ENCODE measurements around the gene SLCO4A1.
"Not testable (repeated sequence)": the region's sequence is repeated elsewhere in the genome, so short reads cannot be mapped to it uniquely, and the experiment has no call there.

SLCO4A1 gene

GRCh38 chr20:62623488-62624324, 18.6 kb upstream of the SLCO4A1 start:
- peak; percentile 99 for DNase-seq (ENCODE audit: low spot score)

DNA sequence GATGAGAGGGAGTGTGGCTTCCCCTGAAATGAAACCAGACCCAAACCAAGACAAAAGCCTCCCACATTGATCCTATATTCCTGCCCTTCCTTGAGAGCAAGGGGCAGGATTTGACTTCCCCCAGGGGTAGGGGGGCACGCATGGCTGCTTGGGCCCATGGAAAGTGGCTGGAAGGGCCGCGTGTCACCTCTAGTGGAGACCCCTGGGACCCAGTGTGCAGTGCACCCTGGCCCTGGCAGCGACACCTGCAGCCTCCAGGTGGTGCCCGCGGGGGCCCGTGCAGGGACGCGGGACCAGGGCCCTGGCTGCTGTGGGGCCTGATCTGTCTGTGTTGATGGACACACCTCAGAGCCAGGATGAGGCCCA, 18.0 kb upstream of the SLCO4A1 start:
- DNase-seq (ENCODE audit: low spot score) = peak; percentile 79

GRCh38 chr20:62624719-62625453, 17.4 kb upstream of the SLCO4A1 start:
- no peak for DNase-seq (ENCODE audit: low spot score)

DNA sequence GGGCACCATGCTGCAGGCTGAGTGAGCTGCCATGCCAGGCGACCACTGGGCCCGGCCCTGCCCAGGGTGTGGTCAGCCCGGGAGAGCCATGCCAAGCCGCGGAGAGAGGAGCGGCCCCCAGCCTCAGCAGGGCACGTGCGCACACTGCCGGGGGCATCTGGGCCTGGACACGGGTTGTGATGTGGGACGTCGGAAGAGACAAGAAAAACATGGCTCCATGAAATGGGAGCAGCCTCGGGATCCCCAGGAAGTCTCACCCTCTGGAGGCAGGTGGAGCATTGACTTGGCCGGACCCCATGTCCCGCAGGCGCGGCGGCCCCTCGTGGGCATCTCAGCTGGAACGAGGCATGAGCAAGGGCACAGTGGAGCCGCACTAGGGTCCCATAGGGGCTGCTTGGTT, 16.8 kb upstream of the SLCO4A1 start:
- no peak for DNase-seq (ENCODE audit: low spot score)

DNA sequence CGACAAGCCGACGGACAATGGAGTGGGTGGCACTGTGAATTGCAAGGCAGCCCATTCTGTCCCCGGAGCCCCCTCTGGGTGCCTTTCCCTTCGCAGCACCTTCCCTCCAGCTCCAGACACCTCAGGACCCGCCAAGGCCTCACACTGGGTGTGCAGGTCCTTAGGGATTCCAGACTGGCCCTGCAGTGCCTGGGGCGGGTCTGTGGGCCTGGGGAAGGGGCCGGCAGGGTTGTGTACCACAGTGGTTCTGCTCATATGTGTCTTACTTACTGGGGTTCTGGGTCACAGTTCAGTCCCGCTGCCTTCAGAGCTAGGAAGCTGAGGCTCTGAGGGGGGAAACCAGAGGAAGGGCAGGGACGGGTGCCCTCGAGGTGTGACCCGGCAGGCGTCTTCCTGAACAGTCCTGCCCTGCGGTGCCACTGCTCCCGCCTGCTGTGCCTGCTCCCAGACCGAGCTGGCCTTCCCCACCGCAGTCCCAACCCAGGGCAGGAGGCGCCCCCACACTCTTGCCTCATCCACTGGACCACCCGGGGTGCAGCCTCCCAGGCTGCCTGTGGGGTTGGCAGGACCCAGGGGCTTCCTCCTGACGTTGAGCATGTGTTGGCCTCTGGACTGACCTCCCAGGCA, 16.3 kb upstream of the SLCO4A1 start:
- DNase-seq (ENCODE audit: low spot score) = no peak

DNA sequence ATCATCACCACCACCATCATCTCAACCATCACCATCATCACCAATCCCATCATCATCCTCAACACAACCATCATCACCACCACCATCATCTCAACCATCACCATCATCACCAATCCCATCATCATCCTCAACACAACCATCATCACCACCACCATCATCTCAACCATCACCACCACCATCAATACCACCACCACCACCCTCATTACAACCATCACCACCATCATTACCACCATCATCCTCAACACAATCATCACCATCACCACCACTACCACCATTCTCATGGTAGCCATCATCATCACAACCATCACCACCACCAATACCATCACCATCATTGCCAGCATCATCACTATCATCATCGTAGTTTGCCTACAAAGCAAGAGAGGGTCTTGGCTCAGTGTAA, 14.9 kb upstream of the SLCO4A1 start:
- DNase-seq (ENCODE audit: low spot score) = not testable (repeated sequence)

DNA sequence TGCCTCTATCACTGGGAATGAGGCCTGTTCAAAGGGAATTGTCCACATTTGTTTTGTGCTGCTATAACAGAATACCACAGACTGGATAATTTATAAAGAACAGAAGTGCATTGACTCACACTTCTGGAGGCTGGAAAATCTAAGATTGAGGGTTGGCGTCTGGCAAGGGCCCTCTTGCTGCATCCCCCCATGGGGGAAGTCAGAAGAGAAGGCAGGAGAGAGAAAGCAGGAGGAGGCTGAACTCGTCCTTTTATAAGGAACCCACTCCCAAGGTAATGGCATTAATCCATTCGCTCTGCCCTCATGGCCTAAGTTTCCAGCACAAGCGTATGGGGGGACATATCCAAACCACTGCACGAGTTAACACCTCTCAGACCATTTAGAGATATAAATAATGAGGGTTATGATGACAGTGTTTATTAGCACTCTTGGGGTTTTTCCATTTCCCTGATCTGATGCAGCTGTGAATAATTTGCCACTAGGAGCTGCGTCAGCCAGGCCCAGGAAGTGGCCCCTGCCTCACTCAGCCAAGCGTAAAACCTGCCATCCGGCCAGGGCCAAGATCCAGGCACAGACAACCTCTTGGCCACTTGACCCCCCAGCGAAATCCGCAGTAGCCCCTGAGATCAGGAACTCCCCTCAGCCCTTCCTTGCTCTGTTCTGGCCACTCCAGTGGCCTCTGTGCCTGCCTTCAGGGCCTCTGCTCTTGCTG, 14.2 kb upstream of the SLCO4A1 start:
- DNase-seq (ENCODE audit: low spot score) = peak; percentile 55

DNA sequence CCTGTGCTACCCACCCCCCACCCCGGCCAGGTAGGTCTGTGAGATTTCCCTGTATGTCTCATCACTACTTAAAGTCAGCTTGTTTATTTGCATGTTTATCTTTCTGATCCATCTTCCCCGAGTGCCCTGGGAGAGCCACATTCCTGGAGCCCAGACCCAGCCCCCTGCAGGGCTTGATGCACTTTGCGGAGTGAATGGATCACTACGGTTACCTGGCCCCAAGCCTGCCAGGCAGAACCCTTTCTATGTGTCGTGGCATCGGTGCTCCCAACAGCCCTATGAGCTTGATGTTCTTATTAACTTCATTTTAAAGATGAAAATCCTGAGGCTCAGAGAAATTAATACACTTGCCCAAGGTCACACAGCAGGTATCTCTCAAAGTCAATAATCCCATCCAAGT, 13.6 kb upstream of the SLCO4A1 start:
- DNase-seq (ENCODE audit: low spot score) = peak; percentile 62

DNA sequence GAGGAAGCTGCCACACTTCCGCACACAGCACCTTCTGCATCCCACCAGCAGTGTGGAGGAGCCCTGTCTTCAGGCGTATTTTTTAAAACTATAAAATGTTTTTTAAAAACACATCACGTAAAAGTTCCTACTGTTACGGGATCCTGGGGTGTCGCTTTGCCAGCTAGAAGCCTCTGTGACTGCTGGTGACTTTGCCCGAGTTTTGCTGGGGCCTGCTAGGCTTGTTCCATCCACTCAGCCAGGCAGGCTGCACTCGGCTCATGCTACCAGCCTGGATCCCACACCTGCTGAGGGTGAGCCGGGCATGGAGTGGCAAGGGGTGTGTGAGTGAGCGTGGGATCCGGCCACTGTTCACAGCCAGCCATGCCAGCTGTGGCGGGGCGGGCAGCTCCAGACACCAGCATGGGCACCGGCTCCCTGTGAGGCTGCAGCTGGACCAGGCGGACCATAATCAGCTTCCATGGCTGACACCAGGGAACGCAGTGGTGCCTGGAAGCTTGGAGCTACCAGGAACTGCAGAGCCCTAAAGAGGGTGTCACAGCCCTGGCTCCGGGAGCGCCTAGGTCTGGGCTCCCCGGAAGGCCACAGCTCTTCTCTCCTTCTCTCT, 12.3 kb upstream of the SLCO4A1 start:
- DNase-seq (ENCODE audit: low spot score) = no peak

GRCh38 chr20:62631336-62632308, 10.7 kb upstream of the SLCO4A1 start:
- DNase-seq (ENCODE audit: low spot score) = no peak

- DNase-seq (ENCODE audit: low spot score) = no peak
Observed at GRCh38 chr20:62632575-62633090, 9.7 kb upstream of the SLCO4A1 start.

DNA sequence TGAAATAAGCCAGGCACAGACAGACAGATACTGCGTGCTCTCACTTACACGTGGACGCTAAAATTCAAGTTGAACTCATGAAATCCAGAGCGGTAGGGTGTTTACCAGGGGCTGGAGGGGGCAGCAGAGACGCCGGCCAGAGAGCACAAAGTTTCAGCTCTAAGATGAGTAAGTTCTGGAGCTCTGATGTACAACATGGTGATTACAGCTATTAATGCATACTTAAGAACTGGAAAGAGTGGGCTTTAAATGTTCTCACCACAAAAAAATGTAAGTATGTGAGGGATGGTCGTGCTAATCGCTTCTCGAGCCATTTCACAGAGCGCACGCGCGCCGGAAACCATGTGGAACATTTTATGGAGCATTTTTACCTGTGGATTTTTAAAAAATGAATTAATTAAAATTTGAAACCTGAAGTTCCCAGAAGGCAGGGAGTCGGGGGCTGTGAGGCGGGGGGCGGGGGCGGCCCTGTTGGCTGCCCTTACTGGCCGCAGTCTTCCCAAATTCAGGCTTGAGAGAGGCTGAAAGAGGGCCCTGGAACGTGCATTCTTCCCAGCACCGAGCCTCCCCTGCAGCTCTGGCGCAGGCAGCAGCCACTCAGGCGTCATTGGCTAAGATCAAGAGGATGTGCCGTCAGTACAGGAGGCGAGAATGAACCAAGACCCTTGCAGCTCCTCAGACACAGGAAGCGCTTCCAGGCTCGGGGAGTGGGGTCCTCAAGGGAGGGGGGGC, 8.5 kb upstream of the SLCO4A1 start:
- no peak for DNase-seq (ENCODE audit: low spot score)

GRCh38 chr20:62634330-62634967, 7.9 kb upstream of the SLCO4A1 start:
- no peak for DNase-seq (ENCODE audit: low spot score)

DNA sequence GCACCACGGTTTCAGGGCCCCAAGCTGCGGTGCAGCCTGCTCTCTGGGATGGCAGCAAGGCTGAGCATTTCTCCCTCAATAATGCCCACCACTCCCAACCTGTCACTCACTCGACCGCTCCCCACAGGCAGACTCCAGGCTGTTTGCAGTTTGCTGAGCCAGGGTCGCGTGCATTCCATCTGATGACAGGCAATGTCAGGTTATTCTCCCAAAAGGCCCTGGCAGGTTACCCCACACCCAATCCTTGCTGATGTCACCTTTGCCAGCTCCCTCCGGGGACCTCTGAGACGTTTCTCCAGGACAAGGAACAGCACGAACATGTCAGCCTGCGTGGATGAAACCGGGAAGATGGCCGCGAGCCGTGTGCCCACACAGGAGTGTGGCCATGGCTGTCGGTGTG, 7.1 kb upstream of the SLCO4A1 start:
- no peak for DNase-seq (ENCODE audit: low spot score)

GRCh38 chr20:62635852-62636251, 6.5 kb upstream of the SLCO4A1 start:
- no peak for DNase-seq (ENCODE audit: low spot score)

DNA sequence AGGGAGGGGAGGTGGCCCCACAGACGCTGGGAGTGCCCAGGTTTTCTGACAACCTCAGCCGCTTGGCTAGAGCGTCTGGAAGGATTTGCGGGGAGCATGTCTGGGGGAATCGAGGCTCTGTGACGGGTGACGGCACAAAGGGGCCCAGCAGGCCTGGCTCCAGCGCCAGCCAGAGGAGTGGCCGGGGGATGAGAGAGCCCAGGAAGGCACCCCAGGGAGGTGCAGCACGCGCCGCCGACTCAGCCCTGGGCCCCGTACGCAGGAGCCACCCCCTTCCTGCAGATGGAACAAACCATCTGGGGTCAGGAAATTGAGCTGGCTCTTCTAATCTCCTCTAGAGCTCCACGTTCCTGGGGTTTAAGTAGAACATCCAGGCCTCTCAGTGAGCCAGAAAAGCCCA, 5.9 kb upstream of the SLCO4A1 start:
- DNase-seq (ENCODE audit: low spot score) = no peak

GRCh38 chr20:62637110-62637509, 5.2 kb upstream of the SLCO4A1 start:
- no peak for DNase-seq (ENCODE audit: low spot score)

GRCh38 chr20:62637521-62638054, 4.7 kb upstream of the SLCO4A1 start:
- DNase-seq (ENCODE audit: low spot score) = no peak

GRCh38 chr20:62638055-62638570, 4.2 kb upstream of the SLCO4A1 start:
- no peak for DNase-seq (ENCODE audit: low spot score)

Data from SW480 (cell line).